NCI-H1436 (cell line): ENCODE measurements around the gene VAV3.

Experiments
- DNase-seq: peaks from one replicate; lab custom pipeline; 2025; lab: John Stamatoyannopoulos, UW

VAV3 gene

DNA sequence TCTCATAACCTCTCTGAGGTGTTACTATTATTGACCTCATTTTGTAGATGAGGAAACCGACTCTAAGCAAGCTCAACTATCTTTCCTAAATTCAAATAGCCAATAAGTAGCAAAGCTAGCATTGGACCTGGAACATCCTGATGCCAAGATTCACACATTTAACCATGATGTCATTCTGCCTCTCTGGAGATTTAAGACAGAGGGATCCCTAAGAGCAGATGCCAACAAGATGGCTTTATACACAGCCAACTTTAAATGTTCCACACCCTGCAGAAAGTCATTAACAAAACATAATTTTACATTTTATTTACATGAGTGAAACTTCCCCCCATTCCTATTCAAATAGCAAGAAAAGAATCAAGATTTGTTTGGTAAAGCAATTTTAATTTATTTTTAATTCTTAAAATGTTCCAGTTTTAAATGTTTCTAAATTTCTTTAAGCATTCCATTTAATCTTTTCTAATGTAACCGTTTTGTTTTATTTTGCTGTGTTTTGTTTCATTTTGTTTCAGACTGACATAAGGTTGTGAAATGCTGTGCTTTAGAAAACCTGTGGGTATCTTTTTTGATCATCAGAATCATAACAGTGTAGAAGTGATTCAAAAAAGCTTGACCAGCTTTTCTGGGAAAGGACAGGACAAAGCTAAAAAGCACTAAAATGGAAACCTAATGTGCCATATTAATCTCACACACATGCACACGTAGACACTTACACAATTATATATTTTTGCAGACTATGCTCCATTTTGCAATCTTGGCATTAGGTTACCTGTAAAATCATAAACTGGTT is 7.6 kb upstream of the VAV3 start:
- no peak for DNase-seq

- DNase-seq = no peak
Measured at GRCh38 chr1:107966550-107966949, 1.6 kb upstream of the VAV3 start.

DNA sequence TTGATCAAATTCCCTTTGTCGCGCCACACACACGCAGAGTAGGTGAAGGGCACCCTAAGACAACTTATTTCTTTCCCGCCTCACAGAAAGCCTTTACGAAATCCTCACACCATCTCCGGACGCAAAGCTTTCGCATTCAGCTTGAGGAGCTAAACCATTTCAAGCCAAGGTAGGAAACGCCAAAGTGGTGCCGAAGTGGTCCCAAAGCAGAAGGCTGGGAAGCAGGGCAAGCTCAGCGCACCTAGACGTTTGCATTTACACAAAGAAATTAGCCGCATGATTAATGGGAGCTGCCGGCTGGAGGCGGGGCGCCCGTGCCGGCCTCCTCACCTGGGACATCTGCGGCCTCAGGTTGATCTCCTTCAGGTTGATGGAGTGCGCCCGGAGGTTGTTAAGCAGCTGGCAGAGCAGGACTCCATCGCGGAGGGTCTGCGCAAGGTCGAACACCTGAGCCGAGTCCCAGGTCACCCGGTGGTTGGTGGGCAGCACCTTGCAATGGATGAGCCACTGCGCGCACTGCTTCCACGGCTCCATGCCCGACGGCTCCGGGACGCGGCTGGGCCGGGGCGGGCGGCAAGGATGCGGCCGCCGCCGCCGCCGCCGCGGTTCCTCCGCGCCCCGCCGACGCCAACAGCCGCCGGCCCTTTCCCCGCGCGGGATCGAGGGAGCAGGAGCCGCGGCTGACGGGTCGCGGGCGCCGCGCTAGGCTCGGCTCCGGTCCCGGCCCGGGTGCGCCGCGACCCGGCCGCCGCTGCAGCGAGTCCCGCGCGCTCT is 457 bp downstream of the VAV3 start:
- no peak for DNase-seq

DNA sequence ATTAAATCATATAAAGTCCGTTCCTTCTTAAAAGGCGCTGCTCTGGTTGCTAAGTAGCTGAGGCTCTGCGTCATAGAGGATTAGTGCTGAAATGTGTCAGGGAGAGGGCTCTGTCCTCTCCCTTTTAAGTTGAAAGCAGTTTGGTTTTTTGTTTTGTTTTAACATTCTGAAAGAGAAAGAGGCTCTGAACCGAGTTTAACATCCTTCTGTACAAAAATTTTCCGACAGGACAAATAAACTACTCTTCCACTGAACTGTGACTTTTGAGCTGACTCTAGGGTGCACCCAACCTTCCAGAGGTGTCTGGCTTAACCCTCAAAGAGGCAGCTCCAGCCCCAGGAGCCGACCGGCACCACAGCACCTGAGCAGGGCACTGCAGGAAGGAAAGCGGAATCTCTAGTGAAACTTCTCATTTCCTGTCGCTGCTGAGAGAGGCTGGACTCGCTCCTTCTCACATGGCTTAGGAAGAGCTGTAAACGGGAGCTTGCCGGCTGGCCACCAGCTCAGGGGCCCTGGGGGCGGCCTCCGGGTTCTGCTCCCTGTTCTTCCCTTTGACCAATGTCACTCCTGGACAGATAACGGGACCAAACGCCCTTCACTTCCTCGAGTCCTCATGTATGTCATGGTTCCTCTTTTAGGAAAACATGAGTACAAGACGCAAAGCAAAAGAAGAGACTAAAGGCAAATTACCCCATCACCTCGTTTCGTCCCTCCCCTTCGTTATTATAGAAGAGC is 1.2 kb downstream of the VAV3 start:
- DNase-seq = no peak

DNA sequence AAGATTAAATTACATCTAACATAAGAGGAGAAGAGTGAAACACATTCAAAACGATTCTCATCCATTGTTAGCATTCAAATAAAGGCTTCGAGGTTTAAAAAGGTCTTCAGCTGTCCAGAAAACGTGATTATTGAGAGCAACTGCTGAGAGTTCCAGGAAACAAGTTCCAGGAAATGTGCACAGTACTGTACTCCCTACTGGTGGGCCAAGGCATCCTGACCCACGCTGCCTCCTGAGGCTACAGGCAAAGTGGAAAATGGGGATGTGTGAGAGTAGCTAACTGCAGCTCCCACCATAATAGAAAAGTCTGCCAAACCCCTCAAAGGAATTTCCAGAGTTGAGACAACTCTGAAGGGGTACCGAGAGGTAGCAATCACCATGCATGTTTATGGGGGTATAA is 2.0 kb downstream of the VAV3 start:
- DNase-seq = no peak

DNA sequence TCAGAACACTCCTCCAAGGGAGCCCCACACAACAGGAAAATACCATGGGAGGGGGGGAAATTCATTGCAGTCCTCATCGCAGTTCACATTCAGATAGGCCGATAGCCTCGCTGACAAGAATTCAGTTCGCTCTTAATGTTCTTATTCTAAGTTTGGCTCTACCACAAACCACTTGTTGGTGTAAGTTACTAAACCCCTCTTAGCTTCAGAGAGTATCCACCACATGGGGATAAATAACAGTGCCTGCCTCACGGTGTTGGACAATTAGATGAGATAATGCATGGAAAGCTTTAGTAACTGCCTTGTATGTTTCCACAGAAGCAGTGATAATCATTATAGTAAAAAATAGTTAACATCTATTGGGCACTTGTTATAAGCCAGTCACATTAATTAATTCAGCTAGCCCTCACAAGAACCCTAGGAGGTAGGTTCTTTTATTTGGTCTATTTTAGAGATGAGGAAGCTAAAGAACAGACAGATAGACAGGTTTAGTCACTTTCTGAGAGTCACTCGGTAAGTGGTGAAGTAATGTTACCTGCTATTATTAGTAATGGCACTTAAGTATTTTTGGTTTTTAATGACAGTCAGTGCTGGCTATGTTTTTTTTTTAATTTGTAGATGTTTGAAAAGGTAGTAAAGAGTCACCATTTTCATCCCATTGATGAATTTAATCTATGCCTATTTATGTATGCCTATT is 10.1 kb downstream of the VAV3 start:
- no peak for DNase-seq

GRCh38 chr1:107954126-107954525 is 10.9 kb downstream of the VAV3 start:
- no peak for DNase-seq

DNA sequence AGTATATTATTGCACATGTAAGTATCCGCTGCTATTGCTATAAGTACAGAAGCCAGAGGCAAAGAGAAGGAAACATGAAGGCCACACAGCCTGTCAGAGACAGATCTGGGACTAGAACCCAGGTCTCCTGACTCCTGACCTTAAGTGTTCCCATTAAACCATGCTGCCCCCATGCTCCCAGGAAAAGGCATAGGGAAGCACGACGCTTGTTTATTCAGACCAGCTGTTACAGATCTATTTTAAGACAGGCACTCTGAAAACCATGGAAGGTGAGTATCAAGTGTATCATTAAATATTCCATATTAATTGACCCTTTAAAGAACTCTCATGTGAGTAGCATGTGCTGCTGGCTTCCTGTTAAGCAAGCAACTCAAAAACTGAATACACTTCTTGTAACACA is 11.4 kb downstream of the VAV3 start:
- no peak for DNase-seq

GRCh38 chr1:107952989-107953388 is 12.0 kb downstream of the VAV3 start:
- DNase-seq = no peak

GRCh38 chr1:107950464-107950863 is 14.5 kb downstream of the VAV3 start:
- no peak for DNase-seq

DNA sequence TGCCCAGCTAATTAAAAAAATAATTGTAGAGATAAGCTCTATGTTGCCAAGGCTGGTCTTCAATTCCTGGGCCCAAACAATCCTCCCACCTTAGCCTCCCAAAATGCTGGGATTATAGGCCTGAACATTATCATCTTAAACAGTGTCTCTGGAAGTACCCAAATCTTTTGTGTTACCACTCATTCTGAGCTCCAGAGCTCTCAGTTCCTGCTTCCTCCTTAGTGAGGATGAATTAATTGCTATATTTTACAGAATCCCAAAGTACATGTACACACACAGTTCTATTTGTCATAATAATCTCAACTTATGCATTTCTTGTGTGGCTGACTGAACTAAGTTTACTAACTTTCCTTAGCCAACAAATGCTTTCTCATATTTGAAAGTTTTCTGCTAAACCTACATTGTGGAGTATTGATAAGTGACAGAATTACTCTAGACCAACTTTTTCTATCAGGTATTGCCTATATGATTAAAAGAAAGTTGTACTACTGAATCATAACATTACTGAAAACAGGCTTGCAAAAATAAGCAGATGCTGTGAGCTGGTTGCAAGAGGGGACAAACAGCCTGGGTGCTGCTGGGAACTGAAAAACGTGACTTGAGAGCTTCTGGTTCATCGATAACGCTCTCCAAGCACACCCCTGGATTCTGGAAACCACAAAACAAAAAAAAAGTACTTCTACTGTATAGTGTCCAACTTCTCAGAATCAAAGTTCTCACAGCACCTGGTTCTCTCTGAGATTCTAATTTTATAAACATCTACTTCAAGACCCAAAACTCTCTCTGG is 15.3 kb downstream of the VAV3 start:
- no peak for DNase-seq

- DNase-seq = no peak
Measured at GRCh38 chr1:107946794-107947193, 18.2 kb downstream of the VAV3 start.

- no peak for DNase-seq
Measured at GRCh38 chr1:107943694-107944093, 21.3 kb downstream of the VAV3 start.

DNA sequence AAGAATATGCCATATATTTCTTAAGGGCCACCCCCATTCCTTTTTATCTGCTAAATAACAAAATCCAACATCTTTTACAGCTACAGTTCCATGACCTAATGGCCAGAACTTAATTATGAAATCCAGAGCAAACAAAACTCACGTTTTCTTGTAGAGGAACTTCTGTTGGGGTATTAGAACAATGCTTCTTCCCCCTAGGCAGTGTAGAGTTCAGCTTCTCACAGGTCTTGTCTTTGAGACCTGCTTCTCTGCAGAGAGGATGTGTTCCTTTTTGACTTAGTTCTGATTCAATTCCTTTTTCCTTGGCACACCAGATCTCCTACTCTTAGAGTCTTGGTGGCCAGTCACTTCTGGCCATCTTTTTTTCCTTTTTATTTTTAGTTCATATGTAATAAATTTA is 22.2 kb downstream of the VAV3 start:
- DNase-seq = no peak

DNA sequence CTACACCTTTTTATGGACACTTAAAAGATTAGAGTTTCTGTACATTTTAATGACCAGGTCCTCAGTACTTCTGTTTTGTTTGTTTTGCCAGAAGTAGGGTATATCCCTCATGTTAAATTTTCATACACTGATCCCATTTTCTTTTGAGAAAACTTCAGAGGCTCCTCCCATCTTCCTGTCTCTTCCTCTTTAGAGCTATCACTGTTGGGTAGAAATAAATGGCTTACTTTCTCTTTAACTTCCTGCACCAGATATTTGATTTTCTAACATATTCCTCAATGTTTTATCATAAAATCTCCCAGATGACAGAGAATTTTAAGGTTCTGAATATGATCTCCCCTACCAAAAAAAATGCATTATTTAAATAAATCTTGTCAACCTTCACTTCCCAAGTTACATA is 23.4 kb downstream of the VAV3 start:
- no peak for DNase-seq

GRCh38 chr1:107941123-107941522 is 23.9 kb downstream of the VAV3 start:
- DNase-seq = no peak

GRCh38 chr1:107940701-107941100 is 24.3 kb downstream of the VAV3 start:
- no peak for DNase-seq

DNA sequence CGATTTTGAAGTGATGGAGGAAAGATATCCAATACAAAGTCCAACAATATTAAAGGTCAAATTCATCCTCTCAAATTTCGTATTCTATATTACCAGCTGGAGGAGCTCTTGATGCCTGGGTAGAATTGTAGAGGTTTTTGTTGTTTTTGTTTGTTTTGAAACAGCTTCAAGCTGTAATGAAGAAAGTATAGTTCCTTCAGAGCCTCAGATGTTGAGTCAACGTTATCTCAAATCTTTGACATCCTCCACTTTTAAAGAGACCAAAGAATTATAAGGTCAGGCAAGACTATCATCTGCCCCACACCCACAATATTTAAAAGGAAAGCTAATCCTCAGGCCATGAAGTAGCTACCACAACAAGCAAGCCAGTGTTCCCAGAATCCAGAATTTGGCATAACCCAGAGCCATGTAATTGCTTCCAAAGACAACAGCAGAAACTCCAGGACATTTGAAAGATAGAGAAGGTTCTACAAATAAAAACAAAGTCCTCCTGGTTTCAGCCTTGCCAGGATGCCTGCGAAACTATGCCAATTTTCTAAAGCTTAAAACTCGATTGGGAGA is 24.9 kb downstream of the VAV3 start:
- DNase-seq = no peak

DNA sequence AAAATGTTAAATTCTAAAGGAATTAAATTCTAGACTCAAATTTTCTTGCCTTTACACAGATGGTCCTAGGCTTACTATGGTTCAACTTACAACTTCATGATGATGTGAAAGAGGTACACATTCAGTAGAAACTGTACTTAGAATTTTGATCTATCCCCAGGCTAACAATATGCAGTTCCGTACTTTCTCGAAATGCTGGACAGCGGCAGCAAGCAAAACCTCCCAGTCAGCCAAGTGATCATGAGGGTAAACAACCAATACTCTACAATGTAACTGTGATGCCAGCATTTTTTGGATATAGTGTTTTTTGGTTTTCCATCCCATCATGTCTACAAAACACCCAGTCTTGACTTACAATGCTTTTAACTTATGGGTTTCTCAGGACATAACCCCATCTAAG is 25.7 kb downstream of the VAV3 start:
- no peak for DNase-seq

GRCh38 chr1:107936498-107937481 is 28.2 kb downstream of the VAV3 start:
- DNase-seq = no peak
